H1 (cell line): ENCODE data around the gene YIF1B. TPM values are rescaled to one million over a fixed set of nuclear protein-coding genes. Genes with fewer than 3 reads are reported as not detected.

ENCODE experiments used
- CTCF ChIA-PET: fragments of 300-600 bp; sonication (Branson Sonifier 250); formaldehyde crosslinking; loops from one replicate; lab custom pipeline; 2021; ENCODE audit not compliant: partially characterized antibody; lab: Charles Lee
- POLR2A ChIA-PET: fragments of 300-600 bp; sonication (Branson Sonifier 250); formaldehyde crosslinking; loops from one replicate; lab custom pipeline; 2021; ENCODE audit warnings: inconsistent platforms; ENCODE audit not compliant: partially characterized antibody; lab: Charles Lee
- DNase-seq, 2 experiments: peaks; one replicate each; pipeline versions ENCODE4 v3.0.0 to v3.0.0-alpha.2; 2010 to 2022; ENCODE audit warnings: low spot score in 2 of 2, low read depth in 1 of 2, mixed read lengths in 1 of 2
- FAIRE-seq: peaks from 2 replicates; lab custom pipeline; 2011; peaks lifted over from hg19 to GRCh38; lab: Jason Lieb, UNC
- H2AFZ ChIP-seq: 2 replicates; pipeline ENCODE4 v1.8.1; 2012; ENCODE audit warnings: low read length, inconsistent platforms
- H2AK5ac ChIP-seq: 2 replicates; pipeline ENCODE4 v1.6.1; 2013; ENCODE audit warnings: low read depth, low read length
- H2BK120ac ChIP-seq: replicated peaks from 2 replicates; pipeline ENCODE3; 2013; ENCODE audit warnings: low read depth, low read length, inconsistent platforms
- H2BK12ac ChIP-seq: 2 replicates; pipeline ENCODE4 v1.6.1; 2013; ENCODE audit warnings: low read depth, low read length
- H2BK15ac ChIP-seq: 2 replicates; pipeline ENCODE4 v1.6.1; 2013; ENCODE audit warnings: low read length
- H2BK20ac ChIP-seq: 2 replicates; pipeline ENCODE4 v1.6.1; 2013; ENCODE audit warnings: low read length
- H2BK5ac ChIP-seq: 2 replicates; pipeline ENCODE4 v1.6.1; 2013; ENCODE audit warnings: low read depth, low read length
- H3K14ac ChIP-seq: 2 replicates; pipeline ENCODE4 v1.6.1; 2013; ENCODE audit warnings: inconsistent platforms; ENCODE audit not compliant: insufficient read length
- H3K18ac ChIP-seq: 2 replicates; pipeline ENCODE4 v1.6.1; 2013; ENCODE audit warnings: low read length; ENCODE audit errors: extremely low read depth
- H3K23ac ChIP-seq: 2 replicates; pipeline ENCODE4 v1.6.1; 2013; ENCODE audit warnings: inconsistent platforms; ENCODE audit not compliant: insufficient read length
- H3K23me2 ChIP-seq: 2 replicates; pipeline ENCODE4 v1.6.1; 2013; ENCODE audit warnings: low read depth, low read length
- H3K27ac ChIP-seq: 2 replicates; pipeline ENCODE4 v1.6.1; 2011; ENCODE audit warnings: low read depth, low read length, inconsistent platforms
- H3K27me3 ChIP-seq, 4 experiments: replicated peaks in 1 of 4; 1 replicate in 1 of 4; 2 replicates in 3 of 4; pipeline versions ENCODE4 v1.6.1 to v1.8.1; 2011 to 2013; ENCODE audit warnings: low read length in 3 of 4, mild to moderate bottlenecking in 3 of 4, inconsistent platforms in 2 of 4, mixed read lengths in 2 of 4, moderate library complexity in 1 of 4; ENCODE audit not compliant: control insufficient read depth in 3 of 4, insufficient read depth in 3 of 4; ENCODE audit errors: extremely low read depth in 1 of 4
- H3K36me3 ChIP-seq, 4 experiments: 2 replicates each; pipeline versions ENCODE4 v1.6.1 to v1.8.1; 2011 to 2013; ENCODE audit warnings: mild to moderate bottlenecking in 4 of 4, low read length in 3 of 4, moderate library complexity in 2 of 4, control low read depth in 1 of 4, inconsistent platforms in 1 of 4; ENCODE audit not compliant: insufficient read depth in 4 of 4, control insufficient read depth in 2 of 4
- H3K4ac ChIP-seq: replicated peaks from 2 replicates; pipeline ENCODE3; 2013; ENCODE audit warnings: low read length, low read depth, mixed read lengths, inconsistent platforms; ENCODE audit not compliant: insufficient read length
- H3K4me1 ChIP-seq, 4 experiments: replicated peaks in 1 of 4; 1 replicate in 1 of 4; 2 replicates in 3 of 4; pipeline versions ENCODE4 v1.6.1 to v1.8.1; 2011 to 2013; ENCODE audit warnings: low read length in 3 of 4, inconsistent platforms in 2 of 4, mixed read lengths in 1 of 4; ENCODE audit not compliant: insufficient read depth in 4 of 4, control insufficient read depth in 3 of 4
- H3K4me2 ChIP-seq, 2 experiments: 2 replicates each; pipeline versions ENCODE4 v1.6.1 to v1.8.1; 2011 to 2013; ENCODE audit warnings: low read depth in 2 of 2, low read length in 2 of 2, control low read depth in 1 of 2, inconsistent platforms in 1 of 2, mild to moderate bottlenecking in 1 of 2; ENCODE audit not compliant: insufficient read depth in 1 of 2
- H3K4me3 ChIP-seq, 4 experiments: fragments of 200-600, 300-600 bp in 1 of 4; sonication (generic), shearing (Covaris generic), sonication (Bioruptor Twin) in 1 of 4; 2 replicates each; pipeline versions ENCODE4 v1.5.1 to v1.8.1; 2011 to 2016; ENCODE audit warnings: low read length in 4 of 4, low read depth in 3 of 4, control low read depth in 2 of 4, inconsistent platforms in 2 of 4, mild to moderate bottlenecking in 2 of 4, mixed read lengths in 1 of 4, moderate library complexity in 1 of 4; ENCODE audit not compliant: insufficient read depth in 2 of 4; ENCODE audit errors: extremely low read depth in 1 of 4
- H3K56ac ChIP-seq: replicated peaks from 2 replicates; pipeline ENCODE3; 2013; ENCODE audit warnings: low read depth, mild to moderate bottlenecking, mixed read lengths, low read length, inconsistent platforms; ENCODE audit not compliant: insufficient read length
- H3K79me1 ChIP-seq: 2 replicates; pipeline ENCODE4 v1.6.1; 2013; ENCODE audit warnings: low read depth, low read length, control low read depth
- H3K79me2 ChIP-seq, 2 experiments: 2 replicates each; pipeline versions ENCODE4 v1.6.1 to v1.8.1; 2012 to 2013; ENCODE audit warnings: low read length in 2 of 2, mild to moderate bottlenecking in 2 of 2, inconsistent platforms in 1 of 2; ENCODE audit not compliant: insufficient read depth in 2 of 2, control insufficient read depth in 1 of 2
- H3K9ac ChIP-seq, 4 experiments: replicated peaks in 1 of 4; 1 replicate in 1 of 4; 2 replicates in 3 of 4; pipeline versions ENCODE4 v1.6.1 to v1.8.1; 2011 to 2013; ENCODE audit warnings: low read depth in 3 of 4, low read length in 3 of 4, control low read depth in 2 of 4, mild to moderate bottlenecking in 2 of 4, moderate library complexity in 2 of 4, inconsistent platforms in 1 of 4; ENCODE audit errors: extremely low read depth in 1 of 4
- H3K9me3 ChIP-seq, 2 experiments: 2 replicates each; pipeline versions ENCODE4 v1.6.1 to v1.8.1; 2012 to 2013; ENCODE audit warnings: mild to moderate bottlenecking in 2 of 2, moderate library complexity in 2 of 2, control low read depth in 1 of 2, inconsistent platforms in 1 of 2, low read depth in 1 of 2, low read length in 1 of 2, mixed read lengths in 1 of 2; ENCODE audit not compliant: insufficient read depth in 2 of 2
- H4K20me1 ChIP-seq, 2 experiments: replicated peaks in 1 of 2; 2 replicates each; pipeline versions ENCODE3 to v1.8.1; 2011 to 2013; ENCODE audit warnings: inconsistent platforms in 2 of 2, low read length in 2 of 2, mild to moderate bottlenecking in 1 of 2; ENCODE audit not compliant: insufficient read depth in 2 of 2, control insufficient read depth in 1 of 2
- H4K5ac ChIP-seq: 2 replicates; pipeline ENCODE4 v1.6.1; 2013; ENCODE audit warnings: low read length, low read depth, mixed read lengths, inconsistent platforms; ENCODE audit not compliant: insufficient read length
- H4K8ac ChIP-seq: 2 replicates; pipeline ENCODE4 v1.8.0; 2013; ENCODE audit warnings: mild to moderate bottlenecking, moderate library complexity, low read length, inconsistent platforms; ENCODE audit not compliant: insufficient read depth; ENCODE audit errors: extremely low read depth
- H4K91ac ChIP-seq: replicated peaks from 2 replicates; pipeline ENCODE3; 2013; ENCODE audit warnings: low read length, mixed read lengths, inconsistent platforms; ENCODE audit not compliant: insufficient read length
- CBX5 ChIP-seq: fragments of 300-800, 300-1000 bp; sonication (generic); IDR thresholded peaks from 2 replicates; pipeline ENCODE4 v1.7.1; 2016; ENCODE audit warnings: antibody characterized with exemption, low read length, low read depth
- EP300 ChIP-seq, 2 experiments: IDR thresholded peaks; 1 replicate in 1 of 2; 2 replicates in 1 of 2; pipeline ENCODE4 v1.6.1; 2011 to 2012; ENCODE audit warnings: low read depth in 2 of 2, low read length in 2 of 2, mild to moderate bottlenecking in 2 of 2, borderline replicate concordance in 1 of 2, inconsistent platforms in 1 of 2, moderate library complexity in 1 of 2
- KDM1A ChIP-seq: fragments of 200-600, 300-600 bp; sonication (generic); IDR thresholded peaks from 2 replicates; pipeline ENCODE4 v1.7.1; 2016; ENCODE audit warnings: mild to moderate bottlenecking, low read length, borderline replicate concordance
- KDM4A ChIP-seq: IDR thresholded peaks from one replicate; pipeline ENCODE4 v1.7.1; 2012; ENCODE audit warnings: low read depth, mild to moderate bottlenecking, moderate library complexity, low read length, inconsistent platforms; ENCODE audit not compliant: severe bottlenecking
- SIX5 ChIP-seq: IDR thresholded peaks from 2 replicates; pipeline ENCODE4 v1.6.1; 2011; ENCODE audit warnings: mild to moderate bottlenecking, low read depth, low read length
- TEAD4 ChIP-seq: IDR thresholded peaks from 2 replicates; pipeline ENCODE4 v1.6.1; 2012; ENCODE audit warnings: low read depth, low read length, inconsistent platforms, mixed read lengths
- WGBS, 2 experiments: shearing (Covaris generic) in 1 of 2; methylation state at CpG; one replicate each; pipeline versions ENCODE4 v1.1.6 to v1.1.7; 2013 to 2015; ENCODE audit warnings: low lambda C conversion rate in 2 of 2, mixed read lengths in 2 of 2, inconsistent platforms in 1 of 2, low coverage in 1 of 2, missing lambda C conversion rate in 1 of 2; ENCODE audit not compliant: insufficient replicate concordance in 2 of 2, insufficient coverage in 1 of 2, insufficient read length in 1 of 2; ENCODE audit errors: extremely low coverage in 1 of 2, missing lambda C conversion rate in 1 of 2; 5-methylcytosine and 5-hydroxymethylcytosine counted together
- polyA plus RNA-seq, 7 experiments: library from polyadenylated mRNA; depleted of rRNA in 3 of 7; stranded (reverse) in 5 of 7; unstranded in 2 of 7; fragments of >200 nt in 5 of 7; fragments of 200-250 nt in 2 of 7; gene quantifications; 1 replicate in 5 of 7; 2 replicates in 1 of 7; 4 replicates in 1 of 7; pipeline versions ENCODE4 v1.2.1 to v1.2.3, GENCODE V29; 2011 to 2013; ENCODE audit warnings: missing spikeins in 2 of 7, mixed read lengths in 2 of 7
- total RNA-seq: library from RNA; stranded (reverse); fragmentation: NEBNext Ultra II Directional; extraction: Animal tissue kit (Norgen Biotek cat#: 25700); gene quantifications from 2 replicates; pipeline ENCODE4 v1.2.1, GENCODE V29; 2021

The YIF1B gene
- total and polyA plus RNA-seq, 2 of the 8 experiments (the other 6 are each of a cell fraction or from before 2014, with no cell fraction given) = 89.6 to 305 TPM

DNA sequence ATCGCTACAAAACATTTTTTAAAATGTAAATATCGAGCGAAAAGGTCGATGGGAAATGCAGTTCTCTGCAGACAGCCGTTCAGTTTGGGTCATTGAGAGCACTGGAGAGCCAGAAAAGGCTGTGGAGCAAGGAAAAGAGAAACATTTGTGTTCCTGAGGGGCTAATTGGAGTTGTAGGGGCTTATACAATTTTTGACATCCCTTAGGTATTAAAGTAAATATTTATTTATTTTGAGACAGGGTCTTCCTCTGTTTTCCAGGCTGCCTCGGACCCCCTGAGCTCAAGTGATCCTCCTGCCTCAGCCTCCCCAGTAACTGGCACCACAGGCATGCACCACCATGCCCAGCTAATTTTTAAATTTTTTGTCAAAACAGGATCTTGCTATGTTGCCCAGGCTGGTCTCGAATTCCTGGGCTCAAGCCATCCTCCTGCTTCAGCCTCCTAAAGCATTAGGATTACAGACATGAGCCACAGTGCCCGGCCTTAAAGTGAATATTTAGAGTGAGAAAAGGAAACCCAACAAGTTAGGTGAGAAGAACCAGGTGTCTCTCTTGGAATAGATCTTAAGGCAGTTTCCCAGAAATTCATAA is 825 bp upstream of the YIF1B start:
- H2AFZ ChIP-seq = no peak overlapping the region
- H4K5ac ChIP-seq = no peak overlapping the region
- no peaks in the 10 kb centered on the region for H3K9me3 ChIP-seq
- H2BK5ac ChIP-seq = no peak overlapping the region
- no peak overlapping the region for H4K91ac ChIP-seq
- H3K4me3 ChIP-seq = peak overlapping the region in 3 of 4 experiments; percentile 26 to 52 (median 35); a peak in 6 of 8 replicates
- H4K8ac ChIP-seq = no peak overlapping the region; the same call in 1 of the 2 replicates
- peak overlapping the region; percentile 48 to 77 for H3K4me2 ChIP-seq
- TF ChIP-seq CBX5 (no peak), EP300 (IDR thresholded peaks at IDR 0.05; ENCODE audit: borderline replicate concordance in 1 of 2, low read depth in 2 of 2, low read length in 2 of 2) (no peak), SIX5 (0 out of 2 replicates have a peak, but pooled peaks have one; percentile 11), TEAD4 (no peak), KDM4A (peak; percentile 2), KDM1A (no peak)
- H3K4ac ChIP-seq = peak overlapping the region; percentile 44
- H4K20me1 ChIP-seq = peaks cover 0 to under 1% of the 10 kb centered on the region in 2 experiments
- H3K27me3 ChIP-seq = peaks cover 0 to 33% (median 18%) of the 10 kb centered on the region in 4 experiments; a peak in 6 of 7 replicates
- no peak overlapping the region for H3K56ac ChIP-seq
- no peak overlapping the region for H2BK15ac ChIP-seq
- H2BK20ac ChIP-seq = no peak overlapping the region
- no peak overlapping the region for H3K14ac ChIP-seq
- H3K79me2 ChIP-seq = peaks cover 0 to 12% of the 10 kb centered on the region in 2 experiments; a peak in 2 of 4 replicates
- peaks cover 0 to 11% (median 3%) of the 10 kb centered on the region in 4 experiments; a peak in 5 of 7 replicates for H3K4me1 ChIP-seq
- H3K23ac ChIP-seq = no peak overlapping the region
- ChIA-PET CTCF (no interaction called here), POLR2A (interaction anchor here (0.9 kb wide), 1 partner anchor 13 kb away, joined by 5 read pairs; the partner anchor contains the start of gene C19orf33)
- peaks cover under 1% of the 10 kb centered on the region for H3K79me1 ChIP-seq
- 44% methylated on average over 8 of the region's 8 CpGs; no CpG with 5 or more reads in 1 of the 2 experiments for WGBS, 2 experiments
- H3K36me3 ChIP-seq = no peaks in the 10 kb centered on the region
- H3K23me2 ChIP-seq = peaks cover 15% of the 10 kb centered on the region; the same call in 1 of the 2 replicates
- H3K9ac ChIP-seq = peak overlapping the region in 1 of 4 experiments; percentile 61; a peak in 1 of 7 replicates
- no peak overlapping the region for H2AK5ac ChIP-seq
- no peak overlapping the region for H2BK120ac ChIP-seq
- no peak for DNase-seq
- H2BK12ac ChIP-seq = peak overlapping the region; percentile 63; the same call in 1 of the 2 replicates
- H3K27ac ChIP-seq = peak overlapping the region; percentile 73; the same call in 1 of the 2 replicates
- no peak for FAIRE-seq
- H3K18ac ChIP-seq = no peak overlapping the region; the same call in 1 of the 2 replicates
